K562 (cell line): Measurements from ENCODE around the gene FAF2. TPM values are rescaled to one million over a fixed set of nuclear protein-coding genes. Genes with fewer than 3 reads are reported as not detected.

ENCODE experiments used
- ARNT ChIP-seq, 2 experiments: fragments of 450-650 bp; IDR thresholded peaks; 2 replicates each; pipeline ENCODE4 v1.6.1; 2016; ENCODE audit warnings: mild to moderate bottlenecking in 1 of 2
- ATF6 ChIP-seq: sonication (generic); formaldehyde crosslinking; IDR thresholded peaks from 2 replicates; pipeline ENCODE4 v1.4.0; 2020; ENCODE audit warnings: mild to moderate bottlenecking, missing genetic modification reagents
- CBX1 ChIP-seq: sonication (generic); IDR thresholded peaks from 2 replicates; pipeline ENCODE4 v1.6.1; 2016; ENCODE audit warnings: antibody characterized with exemption, low read depth, mild to moderate bottlenecking
- CC2D1A ChIP-seq: fragments of 450-650 bp; IDR thresholded peaks from 2 replicates; pipeline ENCODE4 v1.6.1; 2017; ENCODE audit warnings: mild to moderate bottlenecking
- CCAR2 ChIP-seq: fragments of 200-400 bp; formaldehyde crosslinking; IDR thresholded peaks from 2 replicates; pipeline ENCODE4 v1.6.1; 2017; ENCODE audit warnings: mild to moderate bottlenecking, low read depth, low read length
- CTCFL ChIP-seq: IDR thresholded peaks from 2 replicates; pipeline ENCODE4 v1.6.1; 2011; ENCODE audit warnings: borderline replicate concordance, low read depth, mild to moderate bottlenecking, moderate library complexity, low read length; ENCODE audit not compliant: insufficient read depth, poor library complexity, severe bottlenecking
- DNMT1 ChIP-seq: fragments of 450-650 bp; IDR thresholded peaks from 2 replicates; pipeline ENCODE4 v1.6.1; 2016; ENCODE audit warnings: antibody characterized with exemption, mild to moderate bottlenecking
- ERF ChIP-seq: fragments of 450-650 bp; formaldehyde crosslinking; IDR thresholded peaks from 2 replicates; pipeline ENCODE4 v1.4.0; 2020; ENCODE audit warnings: mild to moderate bottlenecking, mixed read lengths
- GATA2 ChIP-seq: sonication (generic); formaldehyde crosslinking; IDR thresholded peaks from 2 replicates; pipeline ENCODE4 v1.4.0; 2020; ENCODE audit warnings: mild to moderate bottlenecking, missing genetic modification reagents
- NCOA4 ChIP-seq: fragments of 450-650 bp; IDR thresholded peaks from 2 replicates; pipeline ENCODE4 v1.6.1; 2018; ENCODE audit warnings: mild to moderate bottlenecking; ENCODE audit not compliant: partially characterized antibody
- PHF8 ChIP-seq: fragments of 200-600 bp; sonication (generic); IDR thresholded peaks from 2 replicates; pipeline ENCODE4 v1.6.1; 2012; ENCODE audit warnings: mixed run types, mild to moderate bottlenecking, inconsistent platforms, low read length, moderate library complexity, borderline replicate concordance
- RBFOX2 ChIP-seq: fragments of 200-400 bp; formaldehyde crosslinking; IDR thresholded peaks from 2 replicates; pipeline ENCODE4 v1.6.1; 2017; ENCODE audit warnings: low read depth, mild to moderate bottlenecking, low read length, moderate library complexity
- RFX1 ChIP-seq: fragments of 450-650 bp; IDR thresholded peaks from 2 replicates; pipeline ENCODE4 v1.6.1; 2016; ENCODE audit warnings: mild to moderate bottlenecking, moderate library complexity
- SREBF1 ChIP-seq: fragments of 150-350 bp; IDR thresholded peaks from 2 replicates; pipeline ENCODE4 v1.6.1; 2014; ENCODE audit warnings: antibody characterized with exemption, low read depth, low read length, borderline replicate concordance
- USF1 ChIP-seq: sonication (generic); formaldehyde crosslinking; IDR thresholded peaks from 2 replicates; pipeline ENCODE4 v1.9.0; 2022; ENCODE audit warnings: mild to moderate bottlenecking, missing genetic modification reagents
- ZMIZ1 ChIP-seq, 2 experiments: fragments of 150-350 bp in 1 of 2; IDR thresholded peaks; 2 replicates each; pipeline ENCODE4 v1.6.1; 2012 to 2016; ENCODE audit warnings: low read depth in 2 of 2, low read length in 2 of 2, mild to moderate bottlenecking in 1 of 2, moderate library complexity in 1 of 2
- ZNF639 ChIP-seq, 2 experiments: fragments of 200-800 bp in 1 of 2; sonication (Bioruptor generic) in 1 of 2; sonication (generic) in 1 of 2; formaldehyde crosslinking in 1 of 2; IDR thresholded peaks in 1 of 2; conservative IDR thresholded peaks in 1 of 2; 2 replicates each; pipeline versions ENCODE4 v1.5.0 to v1.6.1; 2016 to 2020; ENCODE audit warnings: missing compliant biosample characterization in 1 of 2, missing genetic modification characterization in 1 of 2, missing genetic modification reagents in 1 of 2
- polyA plus RNA-seq, 8 experiments: library from polyadenylated mRNA; depleted of rRNA in 4 of 8; stranded (reverse) in 5 of 8; unstranded in 3 of 8; fragments of >200 nt; fragmentation: Nextera tagmentation in 2 of 8; fragmentation: Illumina TruSeq in 1 of 8; extraction: Ambion mirVana in 2 of 8; extraction: Trizol in 1 of 8; gene quantifications; 2 replicates each; pipeline versions ENCODE4 v1.2.1 to v1.2.3, GENCODE V29; 2011 to 2014; ENCODE audit warnings: inconsistent platforms in 1 of 8, missing spikeins in 1 of 8
- total RNA-seq, 7 experiments: library from RNA; depleted of rRNA in 6 of 7; stranded (reverse); fragments of >200 nt in 6 of 7; fragmentation: Illumina TruSeq in 2 of 7; extraction: Trizol in 2 of 7; gene quantifications; 2 replicates each; pipeline versions ENCODE4 v1.2.1 to v1.2.3, GENCODE V29; 2011 to 2021; ENCODE audit warnings: low replicate concordance in 1 of 7

The FAF2 gene
- total and polyA plus RNA-seq, 9 of the 15 experiments (the other 6 are each of a cell fraction or from before 2014, with no cell fraction given) = 25.0 to 44.6 (median 36.1) TPM

- TF ChIP-seq RBFOX2 = peak; percentile 93
- TF ChIP-seq ZNF639 (CRISPR knock-in tag; conservative IDR thresholded peaks at IDR 0.05 in 1 of 2, IDR thresholded peaks at IDR 0.05 in 1 of 2) = peak in 1 of 2 experiments; percentile 62; a peak in 1 of 4 replicates
- no peak for TF ChIP-seq RFX1
- no peak for TF ChIP-seq CC2D1A
- TF ChIP-seq PHF8 = peak; percentile 81
- no peak for TF ChIP-seq ERF (CRISPR knock-in tag)
- no peak for TF ChIP-seq USF1 (CRISPR knock-in tag)
- TF ChIP-seq CCAR2 = no peak
- no peak for TF ChIP-seq GATA2 (CRISPR knock-in tag)
- no peak for TF ChIP-seq NCOA4
- no peak for TF ChIP-seq SREBF1
- no peak for TF ChIP-seq ARNT (IDR thresholded peaks at IDR 0.05)
- TF ChIP-seq CBX1 = peak; percentile 91
- peak; percentile 98 for TF ChIP-seq CTCFL
- TF ChIP-seq ATF6 (CRISPR knock-in tag) = no peak
- TF ChIP-seq DNMT1 = no peak
- TF ChIP-seq ZMIZ1 (IDR thresholded peaks at IDR 0.05; ENCODE audit: low read depth in 2 of 2, low read length in 2 of 2) = peak in 1 of 2 experiments; percentile 71; a peak in 1 of 4 replicates
These were observed at the start of gene FAF2 (continued) for GRCh38 chr5:176447978-176448608.
